ENCODE results near the gene MIB1. TPM values are rescaled to one million over a fixed set of nuclear protein-coding genes. Genes with fewer than 3 reads are reported as not detected.
A peak's percentile ranks its signal among the peaks of the same experiment; 100 is the strongest.

MIB1 gene
- total RNA-seq = 10 to 100 TPM; 14.1 to 34.9 (median 22.7) TPM

GRCh38 chr18:21740538-21741311, at the start of gene MIB1:
TSS of gene MIB1 (plus strand) at chr18:21740792. CDS start at chr18:21741584, 792 bp downstream.
- Histone ChIP-seq H3K9me3 (no peaks in the 10 kb centered on the region), H3K27me3 (no peaks in the 10 kb centered on the region), H3K36me3 (no peaks in the 10 kb centered on the region), H3K4me3 (peak within 1 kb of the TSS; percentile 66 to 100 (median 88)), H3K4me1 (peaks cover 11 to 51% (median 12%) of the 10 kb centered on the region in 3 donors), H3K27ac (peak within 1 kb of the TSS; percentile 96 to 99 (median 98))
- WGBS, 2 donors = 1 to 2% methylated on average over 10 to 25 of the region's 76 CpGs
- TF ChIP-seq POLR2A (IDR thresholded peaks at IDR 0.05) (peak in 3 of 4 donors; percentile 42 to 81 (median 71)), CTCF (IDR thresholded peaks at IDR 0.05) (peak in 1 of 6 experiments; percentile 10)
- intact Hi-C loops (cut with DNase I) = loop anchor here (10.0 kb wide), 1 partner anchor 136 kb away; the partner anchor contains the start of gene ESCO1
- DNase-seq = peak; percentile 88

- Histone ChIP-seq H3K4me3 (no peak overlapping the region), H3K27me3 (no peaks in the 10 kb centered on the region), H3K27ac (no peak overlapping the region), H3K9me3 (peaks cover 0 to 7% (median 0%) of the 10 kb centered on the region in 3 donors), H3K4me1 (no peaks in the 10 kb centered on the region), H3K36me3 (peaks cover 0 to 43% (median 0%) of the 10 kb centered on the region in 3 donors)
- TF ChIP-seq POLR2A (IDR thresholded peaks at IDR 0.05) (no peak), CTCF (IDR thresholded peaks at IDR 0.05) (no peak)
- no peak for DNase-seq
- WGBS, 2 donors = 94 to 100% methylated on average over 2 of the region's 2 CpGs
- intact Hi-C loops (cut with DNase I) = no loop called here
These were observed 47.3 kb upstream of the MIB1 start for GRCh38 chr18:21693322-21693721.

- no peak overlapping the region for H3K27ac ChIP-seq
- TF ChIP-seq POLR2A (IDR thresholded peaks at IDR 0.05) (no peak), CTCF (IDR thresholded peaks at IDR 0.05) (no peak)
- no peak overlapping the region for H3K4me3 ChIP-seq
- 85 to 89% methylated on average over 6 of the region's 6 CpGs for WGBS, 2 donors
- H3K9me3 ChIP-seq = no peaks in the 10 kb centered on the region
- DNase-seq = no peak
- peaks cover 0 to 28% (median 0%) of the 10 kb centered on the region in 3 donors for H3K4me1 ChIP-seq
- intact Hi-C loops (cut with DNase I) = no loop called here
- peaks cover 0 to 31% (median 0%) of the 10 kb centered on the region in 3 donors for H3K36me3 ChIP-seq
- H3K27me3 ChIP-seq = no peaks in the 10 kb centered on the region
These were observed 40.0 kb upstream of the MIB1 start for GRCh38 chr18:21700528-21701075.

- intact Hi-C loops (cut with DNase I) = no loop called here
- H3K4me3 ChIP-seq = no peak overlapping the region
- WGBS, 2 donors = 90 to 92% methylated on average over 2 of the region's 2 CpGs
- TF ChIP-seq POLR2A (IDR thresholded peaks at IDR 0.05) (no peak), CTCF (IDR thresholded peaks at IDR 0.05) (no peak)
- no peaks in the 10 kb centered on the region for H3K27me3 ChIP-seq
- peaks cover 0 to 31% (median 0%) of the 10 kb centered on the region in 3 donors for H3K36me3 ChIP-seq
- peaks cover 0 to 30% (median 0%) of the 10 kb centered on the region in 3 donors for H3K4me1 ChIP-seq
- no peak overlapping the region for H3K27ac ChIP-seq
- DNase-seq = no peak
- no peaks in the 10 kb centered on the region for H3K9me3 ChIP-seq
These were observed 39.0 kb upstream of the MIB1 start for GRCh38 chr18:21701621-21702020.

GRCh38 chr18:21702602-21703001, 38.0 kb upstream of the MIB1 start:
- peaks cover 0 to 31% (median 0%) of the 10 kb centered on the region in 3 donors for H3K36me3 ChIP-seq
- peak overlapping the region in 2 of 4 donors; percentile 78 to 95 for H3K4me3 ChIP-seq
- no peak for DNase-seq
- peaks cover 0 to 30% (median 0%) of the 10 kb centered on the region in 3 donors for H3K4me1 ChIP-seq
- TF ChIP-seq POLR2A (IDR thresholded peaks at IDR 0.05) (no peak), CTCF (IDR thresholded peaks at IDR 0.05) (no peak)
- H3K27me3 ChIP-seq = no peaks in the 10 kb centered on the region
- WGBS, 2 donors = 71 to 78% methylated on average over 5 of the region's 5 CpGs
- H3K27ac ChIP-seq = peak overlapping the region in 1 of 4 donors; percentile 94
- intact Hi-C loops (cut with DNase I) = no loop called here
- no peaks in the 10 kb centered on the region for H3K9me3 ChIP-seq
